Osteoblast (primary cell): ENCODE measurements around the gene RMND5B. TPM values are rescaled to one million over a fixed set of nuclear protein-coding genes. Genes with fewer than 3 reads are reported as not detected.

Experiments used
- DNase-seq: peaks from one replicate; pipeline ENCODE4 v3.0.0; 2011; ENCODE audit warnings: low spot score, mixed read lengths; ENCODE audit not compliant: insufficient read length; ENCODE audit errors: missing footprints
- H2AFZ ChIP-seq: 2 replicates; pipeline ENCODE4 v1.6.0; 2011; ENCODE audit warnings: mild to moderate bottlenecking, low read length
- H3K27ac ChIP-seq: 2 replicates; pipeline ENCODE4 v1.5.1; 2011; ENCODE audit warnings: mild to moderate bottlenecking, low read depth, low read length, moderate library complexity
- H3K27me3 ChIP-seq: 2 replicates; pipeline ENCODE4 v1.6.0; 2012; ENCODE audit warnings: mild to moderate bottlenecking, control low read depth, inconsistent platforms, low read length, moderate library complexity; ENCODE audit not compliant: insufficient read depth
- H3K36me3 ChIP-seq: 2 replicates; pipeline ENCODE4 v1.5.1; 2011; ENCODE audit warnings: mild to moderate bottlenecking, low read length, control low read depth, moderate library complexity; ENCODE audit not compliant: insufficient read depth
- H3K4me1 ChIP-seq: 2 replicates; pipeline ENCODE4 v1.5.1; 2011; ENCODE audit warnings: mild to moderate bottlenecking, low read length, control low read depth, moderate library complexity; ENCODE audit not compliant: insufficient read depth
- H3K4me2 ChIP-seq: 2 replicates; pipeline ENCODE4 v1.6.0; 2011; ENCODE audit warnings: mild to moderate bottlenecking, low read length; ENCODE audit not compliant: insufficient read depth
- H3K4me3 ChIP-seq: fragments of 200-600 bp; sonication (generic); 3 replicates; pipeline ENCODE4 v1.5.1; 2012; ENCODE audit warnings: mild to moderate bottlenecking, low read length, inconsistent platforms; ENCODE audit not compliant: insufficient read depth
- H3K79me2 ChIP-seq: 2 replicates; pipeline ENCODE4 v1.6.0; 2012; ENCODE audit warnings: mild to moderate bottlenecking, low read length, control low read depth, inconsistent platforms; ENCODE audit not compliant: insufficient read depth
- H3K9me3 ChIP-seq: 2 replicates; pipeline ENCODE4 v1.5.1; 2011; ENCODE audit warnings: low read depth, low read length, control low read depth
- H4K20me1 ChIP-seq: 2 replicates; pipeline ENCODE4 v1.6.0; 2012; ENCODE audit warnings: mild to moderate bottlenecking, low read length, control low read depth; ENCODE audit not compliant: insufficient read depth
- CTCF ChIP-seq: IDR thresholded peaks from 2 replicates; pipeline ENCODE4 v1.5.1; 2011; ENCODE audit warnings: mild to moderate bottlenecking, low read depth, low read length, moderate library complexity; ENCODE audit errors: extremely low read depth
- total RNA-seq: library from RNA; depleted of rRNA; stranded (reverse); fragments of >200 nt; gene quantifications from 2 replicates; pipeline ENCODE4 v1.2.3, GENCODE V29; 2012

The RMND5B gene
- total RNA-seq, 1 donor: 20.6 TPM

- TF ChIP-seq CTCF: no peak
- Histone ChIP-seq H3K9me3 (no peaks in the 10 kb centered on the region), H3K36me3 (no peaks in the 10 kb centered on the region), H3K27me3 (peaks cover 17% of the 10 kb centered on the region), H3K4me3 (no peak overlapping the region), H3K79me2 (no peaks in the 10 kb centered on the region), H3K27ac (no peak overlapping the region), H3K4me2 (no peak overlapping the region), H2AFZ (no peak overlapping the region), H4K20me1 (no peaks in the 10 kb centered on the region), H3K4me1 (no peaks in the 10 kb centered on the region)
- peak; percentile 83 for DNase-seq
Observed at GRCh38 chr5:178119915-178120606, 10.8 kb upstream of the RMND5B start.

- Histone ChIP-seq H3K4me3 (no peak overlapping the region), H3K36me3 (no peaks in the 10 kb centered on the region), H3K79me2 (no peaks in the 10 kb centered on the region), H2AFZ (no peak overlapping the region), H4K20me1 (no peaks in the 10 kb centered on the region), H3K27ac (no peak overlapping the region), H3K9me3 (no peaks in the 10 kb centered on the region), H3K4me2 (no peak overlapping the region), H3K27me3 (peaks cover 10% of the 10 kb centered on the region), H3K4me1 (no peaks in the 10 kb centered on the region)
- peak; percentile 91 for DNase-seq
- peak; percentile 30 for TF ChIP-seq CTCF
Observed at GRCh38 chr5:178120607-178121357, 10.0 kb upstream of the RMND5B start.

DNA sequence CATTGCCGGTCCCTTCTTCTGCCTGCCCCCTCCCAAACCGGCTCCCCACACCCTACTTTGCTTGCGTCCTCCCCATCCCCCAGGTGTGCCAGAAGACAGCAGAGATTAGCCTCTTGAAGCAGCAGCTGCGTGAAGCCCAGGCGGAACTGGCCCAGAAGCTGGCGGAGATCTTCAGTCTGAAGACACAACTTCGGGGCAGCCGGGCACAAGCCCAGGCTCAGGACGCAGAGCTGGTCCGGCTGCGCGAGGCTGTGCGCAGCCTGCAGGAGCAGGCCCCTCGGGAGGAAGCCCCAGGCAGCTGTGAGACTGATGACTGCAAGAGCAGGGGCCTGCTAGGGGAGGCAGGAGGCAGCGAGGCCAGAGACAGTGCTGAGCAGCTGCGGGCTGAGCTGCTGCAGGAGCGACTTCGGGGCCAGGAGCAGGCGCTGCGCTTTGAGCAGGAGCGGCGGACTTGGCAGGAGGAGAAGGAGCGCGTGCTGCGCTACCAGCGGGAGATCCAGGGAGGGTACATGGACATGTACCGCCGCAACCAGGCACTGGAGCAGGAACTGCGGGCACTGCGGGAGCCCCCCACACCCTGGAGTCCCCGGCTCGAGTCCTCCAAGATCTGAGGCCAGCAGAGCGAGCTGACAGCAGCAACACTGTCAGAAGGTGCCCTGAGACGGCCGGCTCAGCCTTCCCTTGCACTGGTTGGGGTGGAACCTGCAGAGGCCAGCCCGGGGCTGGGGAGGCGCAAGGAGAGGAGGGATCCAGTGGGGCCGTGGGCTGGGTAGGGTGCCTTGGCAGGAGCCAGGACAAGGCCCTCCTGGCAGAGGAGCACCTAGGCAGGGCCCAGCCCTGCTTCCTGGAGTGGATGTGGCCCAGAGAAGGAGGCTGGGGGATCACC, 9.2 kb upstream of the RMND5B start:
- DNase-seq: peak; percentile 83
- Histone ChIP-seq H3K4me1 (no peaks in the 10 kb centered on the region), H3K79me2 (no peaks in the 10 kb centered on the region), H3K27ac (no peak overlapping the region), H2AFZ (no peak overlapping the region), H3K27me3 (peaks cover 4% of the 10 kb centered on the region), H3K4me2 (no peak overlapping the region), H3K36me3 (no peaks in the 10 kb centered on the region), H3K4me3 (no peak overlapping the region), H4K20me1 (no peaks in the 10 kb centered on the region), H3K9me3 (no peaks in the 10 kb centered on the region)
- TF ChIP-seq CTCF: no peak
